Cardiac septum (tissue), 1 donor: Measurements from ENCODE around the gene MAP6D1. TPM values are rescaled to one million over a fixed set of nuclear protein-coding genes. Genes with fewer than 3 reads are reported as not detected.
A peak's percentile ranks its signal among the peaks of the same experiment; 100 is the strongest.

Experiments used
- DNase-seq: peaks from one replicate; pipeline ENCODE4 v3.0.0-alpha.2; 2020; ENCODE audit warnings: low spot score
- intact Hi-C: fragments of 100-400 bp; cut with DNase I; formaldehyde crosslinking; loops from one replicate; pipeline ENCODE4 v1.14.0; 2022
- total RNA-seq: library from RNA; stranded (reverse); fragmentation: NEBNext Ultra II Directional; extraction: Animal tissue kit (Norgen Biotek cat#: 25700); gene quantifications from one replicate; pipeline ENCODE4 v1.2.1, GENCODE V29; 2021
- donor health status: DM: no; HTN: no; CAD: no.

The MAP6D1 gene
- total RNA-seq, 1 donor from 2014 or later = 2.3 TPM

GRCh38 chr3:183769453-183769852, 55.9 kb downstream of the MAP6D1 start:
- DNase-seq = no peak
- intact Hi-C loops = loop anchor here (5.0 to 10.0 kb wide), 3 partner anchors 37 to 595 kb away; partner anchors contain the start of gene YEATS2

- DNase-seq = no peak
- intact Hi-C loops = loop anchor here (5.0 to 10.0 kb wide), 3 partner anchors 36 to 593 kb away; partner anchors contain the start of gene YEATS2
Measured at GRCh38 chr3:183768114-183768513, 57.3 kb downstream of the MAP6D1 start.

DNA sequence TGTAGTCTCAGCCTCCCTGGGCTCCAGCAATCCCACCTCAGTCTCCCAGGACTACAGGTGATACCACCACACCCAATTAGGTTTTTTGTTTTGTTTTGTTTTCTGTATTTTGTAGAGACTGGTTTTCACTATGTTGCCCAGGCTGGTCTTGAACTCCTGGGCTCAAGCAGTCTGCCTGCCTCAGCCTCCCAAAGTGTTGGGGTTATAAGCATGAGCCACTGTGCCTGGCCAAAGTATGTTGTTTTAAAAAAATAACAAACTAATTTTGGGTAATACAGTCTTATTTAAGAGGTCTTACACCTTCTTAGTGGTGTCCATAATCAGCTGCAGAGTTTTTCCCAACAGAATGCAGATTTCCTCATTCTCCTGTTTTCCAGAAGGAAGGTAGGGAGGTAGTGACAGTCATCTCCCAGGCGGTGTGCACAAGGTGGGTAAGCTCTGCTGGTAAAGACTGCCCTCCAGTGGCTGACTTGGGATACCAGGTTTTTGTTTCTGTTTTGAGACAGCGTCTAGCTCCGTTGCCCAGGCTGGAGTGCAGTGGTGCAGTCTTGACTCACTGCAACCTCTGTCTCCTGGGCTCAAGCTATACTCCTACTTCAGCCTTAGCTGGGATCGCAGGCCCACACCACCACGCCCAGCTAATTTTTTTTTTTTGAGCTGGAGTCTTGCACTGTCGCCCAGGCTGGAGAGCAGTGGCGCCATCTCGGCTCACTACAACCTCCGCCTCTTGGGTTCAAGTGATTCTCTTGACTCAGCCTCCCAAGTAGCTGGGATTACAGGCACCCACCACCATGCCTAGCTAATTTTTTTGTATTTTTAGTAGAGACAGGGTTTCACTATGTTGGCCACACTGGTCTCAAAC, 58.4 kb downstream of the MAP6D1 start:
- intact Hi-C loops = loop anchor here (2.0 to 10.0 kb wide), 5 partner anchors 35 to 592 kb away; partner anchors contain the start of gene YEATS2
- peak; percentile 82 for DNase-seq

DNA sequence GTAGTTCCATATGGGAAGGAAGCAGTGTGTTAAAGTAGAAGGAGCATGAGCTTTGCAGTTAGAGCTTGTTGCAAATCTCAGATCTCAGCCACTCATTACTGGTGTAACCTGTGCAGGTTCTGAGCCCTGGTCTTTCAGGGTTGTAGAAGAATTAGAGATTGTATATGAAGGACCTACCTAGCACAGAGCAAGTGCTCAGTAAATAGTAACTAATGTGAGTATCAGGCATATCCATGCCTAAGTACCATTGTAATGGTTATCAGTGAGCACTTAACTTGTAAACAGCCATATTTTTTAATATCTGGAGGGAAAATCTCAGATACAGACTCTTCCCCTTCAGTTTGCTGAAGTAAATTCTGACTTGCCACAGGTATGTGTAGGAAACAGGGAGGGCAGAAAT, 59.3 kb downstream of the MAP6D1 start:
- DNase-seq = no peak
- intact Hi-C loops = loop anchor here (2.0 to 10.0 kb wide), 5 partner anchors 34 to 591 kb away; partner anchors contain the start of gene YEATS2

Other genes with a start within 250 kb of the MAP6D1 start
- 134 TPM for gene KLHL24, start 190.0 kb downstream of the MAP6D1 start, total RNA-seq
- 15.5 TPM for gene YEATS2, start 127.8 kb downstream of the MAP6D1 start, total RNA-seq
- gene PARL, start 59.3 kb upstream of the MAP6D1 start, total RNA-seq = 57.2 TPM
- gene ABCC5, start 192.3 kb upstream of the MAP6D1 start, total RNA-seq = 34.6 TPM
- gene HTR3D, start 206.2 kb upstream of the MAP6D1 start, total RNA-seq = not detected
- gene HTR3C, start 227.5 kb upstream of the MAP6D1 start, total RNA-seq = not detected